ENCODE measurements around the gene SDC1.

GRCh38 chr2:20217041-20217970 is 7.6 kb downstream of the SDC1 start:
- no peak for TF ChIP-seq CTCF (conservative IDR thresholded peaks at IDR 0.05)
- no peak for TF ChIP-seq ZFX (IDR thresholded peaks at IDR 0.05)

Data from C4-2B (cell line).